ENCODE measurements around the gene ZNF407. TPM values are rescaled to one million over a fixed set of nuclear protein-coding genes. Genes with fewer than 3 reads are reported as not detected.

ZNF407 gene
- total and polyA plus RNA-seq, 9 donors = 5.3 to 22.3 (median 18.7) TPM

DNA sequence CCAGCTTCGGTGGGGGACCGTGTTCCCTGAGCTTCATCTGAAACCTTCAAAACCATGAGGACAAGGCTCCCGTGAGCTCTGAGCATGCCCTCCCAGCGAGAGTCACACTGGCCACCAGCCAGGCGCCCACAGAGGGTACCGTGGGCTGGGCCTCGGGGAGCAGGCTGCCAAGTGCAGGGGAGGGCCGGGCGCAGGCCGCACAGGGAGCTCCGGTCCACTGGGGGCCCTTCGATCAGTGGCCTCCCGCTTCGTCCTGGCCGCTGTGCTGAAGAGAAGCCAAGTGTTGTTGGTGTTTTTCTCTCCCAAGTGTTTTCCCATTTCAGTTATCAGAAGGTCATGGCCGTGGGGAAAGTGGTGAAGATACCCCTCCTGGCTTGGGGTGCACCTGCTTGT is 466.8 kb downstream of the ZNF407 start:
- Histone ChIP-seq H3K4me3 (no peak overlapping the region), H3K4me1 (ENCODE audit: insufficient read depth) (no peaks in the 10 kb centered on the region), H3K27me3 (no peaks in the 10 kb centered on the region), H3K27ac (no peak overlapping the region), H3K9me3 (no peaks in the 10 kb centered on the region), H3K36me3 (no peaks in the 10 kb centered on the region)
- 84 to 90% (median 84%) methylated on average over 16 of the region's 16 CpGs for WGBS, 3 donors
- DNase-seq = no peak
- TF ChIP-seq, protein P1, sequence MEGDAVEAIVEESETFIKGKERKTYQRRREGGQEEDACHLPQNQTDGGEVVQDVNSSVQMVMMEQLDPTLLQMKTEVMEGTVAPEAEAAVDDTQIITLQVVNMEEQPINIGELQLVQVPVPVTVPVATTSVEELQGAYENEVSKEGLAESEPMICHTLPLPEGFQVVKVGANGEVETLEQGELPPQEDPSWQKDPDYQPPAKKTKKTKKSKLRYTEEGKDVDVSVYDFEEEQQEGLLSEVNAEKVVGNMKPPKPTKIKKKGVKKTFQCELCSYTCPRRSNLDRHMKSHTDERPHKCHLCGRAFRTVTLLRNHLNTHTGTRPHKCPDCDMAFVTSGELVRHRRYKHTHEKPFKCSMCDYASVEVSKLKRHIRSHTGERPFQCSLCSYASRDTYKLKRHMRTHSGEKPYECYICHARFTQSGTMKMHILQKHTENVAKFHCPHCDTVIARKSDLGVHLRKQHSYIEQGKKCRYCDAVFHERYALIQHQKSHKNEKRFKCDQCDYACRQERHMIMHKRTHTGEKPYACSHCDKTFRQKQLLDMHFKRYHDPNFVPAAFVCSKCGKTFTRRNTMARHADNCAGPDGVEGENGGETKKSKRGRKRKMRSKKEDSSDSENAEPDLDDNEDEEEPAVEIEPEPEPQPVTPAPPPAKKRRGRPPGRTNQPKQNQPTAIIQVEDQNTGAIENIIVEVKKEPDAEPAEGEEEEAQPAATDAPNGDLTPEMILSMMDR (IDR thresholded peaks at IDR 0.05) = no peak
- TF ChIP-seq POLR2A (IDR thresholded peaks at IDR 0.05) (no peak), EP300 (IDR thresholded peaks at IDR 0.05) (no peak)
- intact Hi-C loops (cut with DNase I) = no loop called here

DNA sequence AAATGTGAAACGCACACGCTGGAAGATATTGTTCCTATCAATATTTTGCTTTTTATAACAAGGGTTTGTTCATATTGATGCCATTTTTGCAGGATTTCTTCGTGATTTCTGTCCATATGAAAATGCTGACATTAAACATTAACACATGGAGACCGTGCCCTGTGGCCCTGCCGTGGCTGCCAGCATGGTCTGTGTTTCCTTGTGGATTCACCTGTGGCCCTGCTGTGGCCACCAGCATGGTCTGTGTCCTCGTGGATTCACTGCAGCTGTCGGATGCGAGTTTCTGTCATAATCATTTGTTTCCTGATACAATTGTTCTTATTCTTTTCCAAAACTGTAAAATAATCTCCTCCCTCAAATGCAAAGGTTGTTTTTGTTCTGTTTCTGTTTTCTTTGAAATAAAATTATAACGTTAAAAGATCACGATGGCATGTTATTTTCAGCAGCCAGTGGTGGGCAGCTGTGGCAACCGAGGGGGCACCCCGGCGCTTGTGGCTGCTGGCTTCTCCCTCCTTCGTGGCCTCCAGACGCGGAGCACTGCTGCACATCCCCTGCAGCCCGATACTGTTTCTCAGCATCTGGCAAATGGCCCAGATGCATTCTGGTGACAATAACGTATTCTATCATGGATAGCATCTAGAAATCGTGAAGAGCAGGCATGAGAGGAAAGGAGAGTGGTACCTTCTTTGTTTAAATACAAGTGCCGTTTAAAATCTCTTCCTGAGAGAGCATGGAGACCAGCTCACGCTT is 467.8 kb downstream of the ZNF407 start:
- DNase-seq = no peak
- Histone ChIP-seq H3K4me1 (ENCODE audit: insufficient read depth) (no peaks in the 10 kb centered on the region), H3K27ac (no peak overlapping the region), H3K27me3 (no peaks in the 10 kb centered on the region), H3K36me3 (no peaks in the 10 kb centered on the region), H3K4me3 (no peak overlapping the region), H3K9me3 (no peaks in the 10 kb centered on the region)
- intact Hi-C loops (cut with DNase I) = no loop called here
- TF ChIP-seq, protein P1 (IDR thresholded peaks at IDR 0.05) = no peak
- TF ChIP-seq POLR2A (IDR thresholded peaks at IDR 0.05) = no peak
- 88 to 91% (median 88%) methylated on average over 21 of the region's 21 CpGs for WGBS, 3 donors

DNA sequence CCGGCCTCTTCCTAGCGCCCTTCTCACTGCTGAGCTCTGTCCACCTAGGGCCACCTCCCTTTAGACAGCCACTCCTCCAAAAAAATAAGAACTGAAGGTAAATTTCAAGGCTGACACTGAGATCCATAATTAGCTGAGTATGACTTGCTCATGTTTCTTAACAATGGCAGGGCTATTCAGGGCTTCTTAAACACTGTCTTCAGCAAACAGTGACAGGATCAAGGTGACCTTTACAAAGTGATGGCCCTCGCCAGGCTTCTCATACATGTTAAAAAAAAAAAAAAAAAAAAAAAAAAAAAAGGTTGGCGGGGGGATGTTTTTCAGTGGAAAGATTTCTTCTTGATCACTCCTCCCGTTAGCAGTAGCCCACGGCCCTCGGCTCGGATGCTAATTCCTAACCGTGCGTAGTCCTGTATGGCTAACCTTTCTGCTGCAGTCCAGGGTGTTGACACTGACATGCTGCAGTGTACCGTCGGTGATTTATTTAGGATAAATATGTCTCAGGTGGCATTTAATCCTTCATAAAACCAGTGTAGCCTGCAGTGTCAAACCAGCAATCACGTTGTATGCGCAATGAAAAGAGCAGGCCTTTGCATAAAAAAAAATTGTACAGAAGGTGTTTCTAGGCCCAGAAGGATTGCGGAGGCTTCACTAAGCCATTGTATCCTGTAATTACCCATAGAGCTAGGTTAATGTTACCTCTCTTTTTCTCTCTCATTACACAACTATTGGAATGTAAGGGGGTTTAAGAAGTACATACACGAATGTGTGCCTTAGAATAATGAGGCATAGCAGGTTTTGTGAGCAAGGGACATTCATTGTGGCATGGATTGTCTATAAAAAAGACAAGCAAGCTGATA is 468.6 kb downstream of the ZNF407 start:
- DNase-seq = no peak
- TF ChIP-seq POLR2A (IDR thresholded peaks at IDR 0.05) (no peak), EP300 (IDR thresholded peaks at IDR 0.05) (no peak)
- TF ChIP-seq, protein P1 (IDR thresholded peaks at IDR 0.05) = no peak
- Histone ChIP-seq H3K9me3 (no peaks in the 10 kb centered on the region), H3K36me3 (no peaks in the 10 kb centered on the region), H3K27me3 (no peaks in the 10 kb centered on the region), H3K4me3 (no peak overlapping the region), H3K4me1 (ENCODE audit: insufficient read depth) (no peaks in the 10 kb centered on the region), H3K27ac (no peak overlapping the region)
- intact Hi-C loops (cut with DNase I) = no loop called here
- 93 to 96% (median 94%) methylated on average over 16 of the region's 16 CpGs for WGBS, 3 donors

DNA sequence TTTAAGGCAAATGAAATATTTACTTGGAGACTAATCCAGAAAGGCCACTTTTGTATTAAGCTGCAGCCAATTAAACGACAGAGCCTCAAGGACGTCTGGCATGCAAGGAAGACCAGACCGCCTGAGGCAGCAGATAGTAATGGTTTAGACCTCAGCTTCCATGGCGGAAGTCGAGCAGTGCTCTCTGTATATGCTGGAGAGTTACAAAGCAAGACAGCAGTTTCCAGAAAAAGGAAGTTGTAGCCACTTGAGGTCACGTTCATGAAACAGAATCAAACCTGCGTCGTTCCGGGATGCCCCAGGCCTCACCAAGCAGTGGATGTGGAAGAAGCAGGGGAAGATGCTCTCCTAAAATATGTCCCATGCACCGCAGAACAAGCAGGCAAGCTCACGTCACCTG is 469.3 kb downstream of the ZNF407 start:
- 84 to 93% (median 86%) methylated on average over 11 of the region's 11 CpGs for WGBS, 3 donors
- no peak for DNase-seq
- TF ChIP-seq POLR2A (IDR thresholded peaks at IDR 0.05) (no peak), EP300 (IDR thresholded peaks at IDR 0.05) (no peak)
- TF ChIP-seq, protein P1 (IDR thresholded peaks at IDR 0.05) = no peak
- H3K9me3 ChIP-seq = no peaks in the 10 kb centered on the region
- no peak overlapping the region for H3K4me3 ChIP-seq
- H3K36me3 ChIP-seq = no peaks in the 10 kb centered on the region
- intact Hi-C loops (cut with DNase I) = no loop called here
- no peaks in the 10 kb centered on the region for H3K27me3 ChIP-seq
- H3K4me1 ChIP-seq (ENCODE audit: insufficient read depth) = no peaks in the 10 kb centered on the region
- no peak overlapping the region for H3K27ac ChIP-seq
